GM21526 (cell line): Measurements from ENCODE around the gene CHST9.
"Not testable (repeated sequence)": the region's sequence is repeated elsewhere in the genome, so short reads cannot be mapped to it uniquely, and the experiment has no call there.

Source experiments
- ATAC-seq: cut with Tn5 transposase; IDR thresholded peaks from one replicate; pipeline ENCODE4 v1.9.1; 2021; ENCODE audit warnings: moderate library complexity; ENCODE audit not compliant: unreplicated experiment, low FRiP score

The CHST9 gene

GRCh38 chr18:27175914-27176313 lies 9.2 kb downstream of the CHST9 start:
- no peak for ATAC-seq

DNA sequence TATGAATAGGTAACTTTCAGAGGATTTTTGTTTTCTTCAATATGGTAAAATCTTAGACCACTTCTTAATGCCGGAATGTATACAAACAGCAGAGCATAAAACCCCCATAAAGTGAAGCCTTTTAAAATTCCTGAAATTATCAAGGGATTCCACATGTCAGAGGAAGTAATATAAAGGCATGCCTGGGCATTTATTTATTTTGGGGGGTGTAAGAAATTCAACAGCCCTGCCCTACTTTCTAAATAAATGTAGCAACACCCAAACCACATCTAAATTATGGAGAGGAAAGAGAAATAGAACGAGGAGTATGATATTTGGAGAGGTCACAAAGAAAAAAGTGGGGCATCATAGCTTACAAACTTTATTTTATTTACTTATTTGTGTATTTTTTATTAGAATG lies 9.9 kb downstream of the CHST9 start:
- ATAC-seq, result no peak

- no peak for ATAC-seq
Measured at GRCh38 chr18:27171993-27172392, 13.1 kb downstream of the CHST9 start.

- no peak for ATAC-seq
Measured at GRCh38 chr18:27165412-27165811, 19.7 kb downstream of the CHST9 start.

DNA sequence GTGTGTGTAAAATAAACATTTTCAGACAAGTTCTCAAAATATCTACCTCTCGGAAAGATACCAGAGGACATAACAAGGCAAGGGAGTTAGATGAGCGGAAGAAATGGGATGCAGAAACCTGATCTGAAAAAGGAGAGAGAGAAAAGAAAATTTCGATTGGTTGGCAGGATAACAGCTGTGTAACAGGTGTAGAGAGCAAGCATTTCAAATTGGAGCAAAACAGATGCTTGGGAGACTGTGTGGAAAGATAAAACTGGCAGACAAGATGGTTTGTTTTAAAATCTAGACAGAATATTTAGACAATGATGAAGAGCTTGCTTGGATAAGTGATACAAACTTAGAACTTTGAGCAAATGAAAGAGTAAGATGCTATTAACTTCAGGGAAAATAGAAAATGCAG lies 20.2 kb downstream of the CHST9 start:
- ATAC-seq, result no peak

DNA sequence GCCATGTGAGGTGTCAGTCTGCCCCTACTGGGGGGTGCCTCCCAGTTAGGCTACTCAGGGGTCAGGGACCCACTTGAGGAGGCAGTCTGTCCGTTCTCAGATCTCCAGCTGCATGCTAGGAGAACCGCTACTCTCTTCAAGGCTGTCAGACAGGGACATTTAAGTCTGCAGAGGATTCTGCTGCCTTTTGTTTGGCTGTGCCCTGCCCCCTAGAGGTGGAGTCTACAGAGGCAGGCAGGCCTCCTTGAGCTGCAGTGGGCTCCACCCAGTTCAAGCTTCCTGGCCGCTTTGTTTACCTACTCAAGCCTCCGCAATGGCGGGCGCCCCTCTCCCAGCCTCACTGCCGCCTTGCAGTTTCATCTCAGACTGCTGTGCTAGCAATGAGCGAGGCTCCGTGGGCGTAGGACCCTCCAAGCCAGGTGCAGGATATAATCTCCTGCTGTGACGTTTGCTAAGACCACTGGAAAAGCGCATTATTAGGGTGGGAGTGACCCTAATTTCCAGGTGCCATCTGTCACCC lies 21.9 kb downstream of the CHST9 start:
- ATAC-seq, result not testable (repeated sequence)

GRCh38 chr18:27149240-27149639 lies 35.9 kb downstream of the CHST9 start:
- not testable (repeated sequence) for ATAC-seq

GRCh38 chr18:27144672-27145071 lies 40.4 kb downstream of the CHST9 start:
- ATAC-seq, result no peak

DNA sequence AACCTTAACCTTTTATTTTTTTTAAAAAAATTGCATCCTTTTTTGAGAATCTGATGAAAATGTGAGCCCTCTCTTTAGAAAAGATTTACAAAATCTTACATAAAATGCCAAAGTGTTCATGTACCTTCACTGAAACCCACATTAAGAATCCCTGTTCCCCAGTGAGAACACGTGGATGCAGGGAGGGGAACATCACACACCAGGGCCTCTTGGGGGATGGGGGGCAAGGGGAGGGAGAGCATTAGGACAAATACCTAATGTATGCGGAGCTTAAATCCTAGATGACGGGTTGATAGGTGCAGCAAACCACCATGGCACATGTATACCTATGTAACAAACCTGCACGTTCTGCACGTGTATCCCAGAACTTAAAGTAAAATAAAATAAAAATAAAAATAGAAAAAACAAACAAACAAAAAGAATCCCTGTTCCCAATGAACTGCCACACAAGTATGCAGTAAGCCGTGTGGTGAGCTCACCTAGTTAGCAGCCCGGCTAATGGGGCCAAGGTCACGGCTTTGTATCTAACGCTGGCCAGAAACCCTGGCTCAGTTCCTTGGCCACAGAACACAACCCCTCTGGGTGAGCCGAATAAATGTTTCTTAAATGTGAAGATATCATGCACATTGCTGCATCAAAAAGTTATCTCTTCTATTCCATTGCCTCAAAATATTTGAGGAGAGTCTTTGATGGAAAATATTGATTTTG lies 41.4 kb downstream of the CHST9 start:
- no peak for ATAC-seq

DNA sequence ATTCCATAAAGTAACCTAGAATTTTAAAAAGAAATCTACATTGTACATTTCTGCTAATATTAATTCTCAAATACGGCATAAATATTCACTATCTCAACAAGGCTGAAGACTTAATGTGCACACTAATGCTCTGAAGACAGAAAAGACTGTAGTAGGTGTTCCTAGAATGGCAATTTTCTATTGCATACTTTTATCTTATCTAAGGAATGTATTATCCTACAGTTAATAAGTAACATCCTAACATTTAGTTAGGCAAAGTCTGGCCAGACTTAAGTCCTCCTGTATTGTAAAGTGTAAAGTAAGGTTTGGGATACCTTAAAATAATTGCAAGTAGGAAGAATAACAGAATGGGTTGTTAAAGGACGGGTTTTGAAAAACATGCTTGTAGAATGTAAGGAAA lies 42.2 kb downstream of the CHST9 start:
- ATAC-seq, result no peak

DNA sequence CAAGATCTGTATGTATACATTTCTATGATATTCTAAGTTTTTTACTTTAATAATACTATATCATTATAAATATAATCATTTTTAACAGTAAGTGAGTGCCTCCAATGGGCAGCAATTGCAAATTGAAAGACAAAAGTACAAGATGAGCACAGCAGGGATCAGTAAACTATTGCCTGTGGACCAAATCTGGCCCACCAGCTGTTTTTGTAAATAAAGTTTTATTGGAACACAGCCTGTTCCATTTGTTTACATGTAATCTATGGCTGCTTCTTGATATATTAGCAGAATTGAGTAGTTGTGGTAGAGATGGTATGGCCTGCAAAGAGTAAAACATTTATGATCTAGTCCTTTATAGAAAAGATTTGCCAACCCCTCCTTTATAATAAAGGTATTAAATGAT lies 43.2 kb downstream of the CHST9 start:
- no peak for ATAC-seq

GRCh38 chr18:27138079-27138478 lies 47.0 kb downstream of the CHST9 start:
- no peak for ATAC-seq

DNA sequence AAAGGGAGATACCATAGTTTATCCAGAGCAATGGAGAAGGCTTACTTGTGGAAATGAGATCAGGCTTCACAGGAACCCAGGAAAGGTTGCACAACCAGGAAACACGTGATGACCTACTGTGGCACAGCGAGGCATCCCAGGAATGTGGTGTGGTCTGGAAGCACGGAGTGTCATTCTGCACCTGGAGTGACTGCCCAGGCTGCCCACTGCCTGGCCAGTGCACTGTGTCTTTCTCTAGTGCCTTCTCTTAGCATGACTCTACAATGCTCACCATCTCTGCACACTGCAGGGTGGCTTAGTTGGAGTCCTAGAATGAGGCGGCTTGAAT lies 48.9 kb downstream of the CHST9 start:
- ATAC-seq, result no peak

DNA sequence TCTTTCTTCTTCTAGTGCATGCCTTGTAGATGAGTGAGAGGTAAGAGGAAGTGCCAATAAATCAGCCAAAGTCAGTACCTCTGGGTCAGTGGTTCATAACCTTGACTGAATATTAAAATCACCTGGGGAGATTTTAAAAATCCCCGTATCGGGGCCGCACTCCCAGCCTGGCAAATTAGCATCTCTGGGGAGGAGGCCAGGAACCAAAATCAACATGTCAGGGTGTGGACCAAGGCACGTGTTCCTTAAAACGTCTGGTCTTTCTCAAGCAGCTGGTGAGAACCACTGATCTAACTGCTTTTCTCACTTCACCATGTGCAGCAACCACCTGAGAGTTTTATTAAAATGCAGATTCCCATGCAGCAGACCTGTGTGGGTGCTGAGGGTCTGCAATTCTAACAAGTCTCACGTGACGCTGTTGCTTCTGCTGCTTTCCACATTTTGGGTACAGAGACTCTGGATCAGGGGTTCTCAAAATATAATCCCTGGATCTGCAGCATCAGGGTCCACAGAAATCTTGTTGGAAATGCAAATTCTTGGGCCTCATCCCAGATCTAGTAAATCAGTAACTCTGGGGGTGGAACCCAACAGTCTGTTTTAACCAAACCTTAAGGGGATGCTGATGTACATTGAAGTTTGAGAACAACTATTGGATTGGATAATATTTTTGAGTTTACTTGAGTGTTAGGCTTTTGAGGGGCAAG lies 49.5 kb downstream of the CHST9 start:
- no peak for ATAC-seq

DNA sequence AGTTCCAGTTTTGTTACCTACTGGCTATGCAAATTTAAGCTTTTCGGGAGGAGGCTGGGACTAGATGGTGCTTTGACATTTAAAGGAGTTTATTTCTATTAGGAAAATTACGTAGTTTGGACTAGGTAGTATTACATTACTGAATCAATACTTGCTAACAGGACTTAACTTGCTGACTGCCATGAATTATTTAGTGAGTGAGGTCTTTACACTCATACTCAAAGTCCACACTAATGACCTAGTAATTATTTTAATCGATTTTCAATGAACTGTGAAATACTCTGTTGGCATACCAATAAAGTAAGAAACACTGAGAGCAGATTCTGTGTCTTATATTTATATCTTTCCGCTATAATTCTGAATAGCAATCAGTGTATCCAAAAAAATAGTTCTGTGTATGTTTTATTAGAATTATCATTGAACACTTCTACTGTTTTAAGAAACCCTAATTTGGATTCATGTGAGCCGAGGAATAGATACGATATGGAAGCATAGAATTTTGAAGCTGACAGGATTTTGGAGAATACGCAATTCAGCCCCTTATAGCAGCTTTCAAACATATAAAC lies 55.0 kb downstream of the CHST9 start:
- no peak for ATAC-seq

DNA sequence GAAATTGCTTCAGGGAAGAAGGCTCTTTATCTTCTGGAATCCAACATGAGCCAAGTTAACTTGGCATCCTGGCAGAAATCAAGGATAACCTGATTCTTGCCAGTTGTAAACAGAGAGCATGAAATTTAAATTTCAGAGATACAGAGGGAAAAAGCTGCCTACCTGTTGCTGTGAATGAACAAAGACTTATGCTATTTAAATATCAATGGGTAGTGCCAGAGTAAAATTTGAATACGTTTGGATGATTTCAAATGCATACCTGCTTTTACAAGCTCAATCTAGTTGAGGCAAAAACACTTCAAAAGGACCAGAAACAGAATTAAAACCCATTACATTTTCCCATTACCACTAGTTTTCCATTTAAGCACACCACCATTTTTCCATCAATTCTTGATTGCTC lies 60.9 kb downstream of the CHST9 start:
- ATAC-seq, result no peak

GRCh38 chr18:27121108-27121507 lies 64.0 kb downstream of the CHST9 start:
- no peak for ATAC-seq

- ATAC-seq, result no peak
Measured at GRCh38 chr18:27120246-27120645, 64.9 kb downstream of the CHST9 start.

DNA sequence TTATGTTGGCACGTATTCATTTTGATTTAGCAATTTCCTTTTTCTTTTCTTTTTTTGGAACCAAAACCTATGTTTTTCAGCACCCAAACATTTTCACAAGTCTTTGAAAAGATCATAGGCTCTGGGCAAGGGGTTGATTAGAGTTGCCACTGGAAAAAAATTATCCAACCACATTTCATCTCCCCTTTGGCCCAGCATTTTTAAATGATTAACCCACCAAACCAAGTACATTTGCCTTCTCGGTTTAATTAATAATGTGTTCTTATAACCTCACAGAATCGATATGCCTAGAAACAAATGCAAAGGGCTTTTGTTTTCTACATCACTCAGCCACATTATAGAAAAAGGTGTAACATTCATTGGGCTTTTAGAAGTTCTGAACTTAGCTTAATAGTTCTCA lies 66.1 kb downstream of the CHST9 start:
- ATAC-seq, result no peak

DNA sequence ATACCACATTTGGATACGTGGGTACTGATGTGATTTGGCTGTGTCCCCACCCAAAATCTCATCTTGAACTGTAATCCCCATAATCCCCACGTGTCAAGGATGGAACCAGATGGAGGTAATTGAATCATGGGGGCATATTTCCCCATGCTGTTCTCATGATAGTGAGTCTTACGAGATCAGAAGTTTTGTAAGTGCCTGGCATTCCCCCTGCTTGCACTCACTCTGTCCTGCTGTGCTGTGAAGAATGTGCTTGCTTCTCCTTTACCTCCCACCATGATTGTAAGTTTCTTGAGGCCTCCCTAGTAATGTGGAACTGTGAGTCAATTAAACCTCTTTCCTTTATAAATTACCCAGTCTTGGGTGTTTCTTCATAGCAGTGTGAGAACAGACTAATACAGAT lies 70.3 kb downstream of the CHST9 start:
- ATAC-seq, result no peak

DNA sequence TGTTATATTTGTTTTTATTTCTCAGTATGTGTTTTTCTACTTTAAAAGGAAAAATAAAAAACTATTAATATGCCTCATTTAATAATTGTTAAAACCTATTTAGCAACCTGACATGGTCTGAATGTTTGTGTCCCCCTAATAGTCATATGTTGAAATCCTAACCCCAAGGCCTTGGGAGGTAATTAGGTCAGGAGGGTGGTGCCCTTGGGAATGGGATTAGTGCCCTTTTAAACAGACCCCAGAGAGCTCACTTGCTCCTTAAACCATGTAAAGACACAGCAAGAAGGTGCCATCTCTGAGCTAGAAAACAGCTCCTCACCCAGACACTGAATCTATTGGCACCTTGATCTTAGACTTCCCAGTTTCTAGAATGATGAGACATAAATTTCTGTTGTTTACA lies 71.8 kb downstream of the CHST9 start:
- ATAC-seq, result no peak

DNA sequence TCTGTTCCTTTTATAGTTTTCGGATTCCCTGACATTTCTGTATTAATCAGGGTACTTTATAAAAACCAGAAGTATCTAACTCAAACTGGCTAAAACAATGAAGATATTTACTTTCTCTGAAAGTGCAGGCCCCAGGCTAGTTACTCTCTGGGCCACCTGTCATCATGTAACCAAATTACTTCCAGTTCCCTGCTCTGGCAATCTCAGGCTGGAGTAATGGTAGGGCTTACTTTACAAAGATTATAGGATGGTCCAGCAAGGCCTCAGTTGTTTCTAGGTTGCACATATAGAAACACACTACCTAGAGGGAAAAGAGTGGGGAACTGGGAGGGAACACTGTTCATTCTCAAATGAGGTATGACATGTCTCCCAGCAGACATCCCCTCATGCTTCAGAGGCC lies 74.8 kb downstream of the CHST9 start:
- no peak for ATAC-seq
